Mucosa of descending colon (tissue), 3 donors: ENCODE data around the gene CACNA1H. TPM values are rescaled to one million over a fixed set of nuclear protein-coding genes. Genes with fewer than 3 reads are reported as not detected.

Experiments used
- ATAC-seq: fragments of 200-7000 bp; cut with Tn5 transposase; one replicate; pipeline ENCODE4 v1.9.1; 2020; ENCODE audit warnings: mild to moderate bottlenecking, moderate library complexity
- DNase-seq, 3 donors: peaks; one replicate each; pipeline ENCODE4 v3.0.0-alpha.2; 2020
- H3K36me3 ChIP-seq: fragments of 200-600 bp; one replicate; pipeline ENCODE4 v1.8.0; 2021; ENCODE audit warnings: low read depth, mild to moderate bottlenecking
- H3K4me1 ChIP-seq: fragments of 200-600 bp; one replicate; pipeline ENCODE4 v1.8.0; 2021; ENCODE audit warnings: low read depth, mild to moderate bottlenecking
- H3K4me3 ChIP-seq: fragments of 200-600 bp; one replicate; pipeline ENCODE4 v1.8.0; 2021; ENCODE audit warnings: mild to moderate bottlenecking
- H3K9me3 ChIP-seq: fragments of 200-600 bp; one replicate; pipeline ENCODE4 v1.8.0; 2021; ENCODE audit warnings: mild to moderate bottlenecking
- intact Hi-C, 2 donors: fragments of 100-400 bp; cut with DNase I in 1 of 2; cut with micrococcal nuclease in 1 of 2; formaldehyde crosslinking; loops; one replicate each; pipeline versions ENCODE4 v1.11.0 to v1.11.1; 2022; cut with DNase I, micrococcal nuclease
- total RNA-seq, 3 donors: library from RNA; stranded (reverse); fragmentation: NEBNext Ultra II Directional in 2 of 3; extraction: Animal tissue kit (Norgen Biotek cat#: 25700) in 2 of 3; gene quantifications; one replicate each; pipeline versions ENCODE4 v1.2.1 to v1.2.4, GENCODE V29; 2021 to 2023
- TF ChIP-seq, protein P1 (sequence below): fragments of 200-600 bp; IDR thresholded peaks from one replicate; pipeline ENCODE4 v1.8.0; 2022; ENCODE audit warnings: antibody characterized with exemption, mild to moderate bottlenecking
- donor health status: DM: no; HTN: no; CAD: no; lungs with moderate emphysema.
- donor health status: DM: no; HTN: no; CAD: no.
- donor health status: DM: no; HTN: yes; CAD: no.

Gene CACNA1H
- total RNA-seq, 3 donors from 2014 or later: 6.0 to 160 (median 9.5) TPM

GRCh38 chr16:1160773-1161348, 8.0 kb downstream of the CACNA1H start:
- H3K9me3 ChIP-seq: no peaks in the 10 kb centered on the region
- H3K4me3 ChIP-seq: no peak overlapping the region
- H3K4me1 ChIP-seq: no peaks in the 10 kb centered on the region
- TF ChIP-seq, protein P1, sequence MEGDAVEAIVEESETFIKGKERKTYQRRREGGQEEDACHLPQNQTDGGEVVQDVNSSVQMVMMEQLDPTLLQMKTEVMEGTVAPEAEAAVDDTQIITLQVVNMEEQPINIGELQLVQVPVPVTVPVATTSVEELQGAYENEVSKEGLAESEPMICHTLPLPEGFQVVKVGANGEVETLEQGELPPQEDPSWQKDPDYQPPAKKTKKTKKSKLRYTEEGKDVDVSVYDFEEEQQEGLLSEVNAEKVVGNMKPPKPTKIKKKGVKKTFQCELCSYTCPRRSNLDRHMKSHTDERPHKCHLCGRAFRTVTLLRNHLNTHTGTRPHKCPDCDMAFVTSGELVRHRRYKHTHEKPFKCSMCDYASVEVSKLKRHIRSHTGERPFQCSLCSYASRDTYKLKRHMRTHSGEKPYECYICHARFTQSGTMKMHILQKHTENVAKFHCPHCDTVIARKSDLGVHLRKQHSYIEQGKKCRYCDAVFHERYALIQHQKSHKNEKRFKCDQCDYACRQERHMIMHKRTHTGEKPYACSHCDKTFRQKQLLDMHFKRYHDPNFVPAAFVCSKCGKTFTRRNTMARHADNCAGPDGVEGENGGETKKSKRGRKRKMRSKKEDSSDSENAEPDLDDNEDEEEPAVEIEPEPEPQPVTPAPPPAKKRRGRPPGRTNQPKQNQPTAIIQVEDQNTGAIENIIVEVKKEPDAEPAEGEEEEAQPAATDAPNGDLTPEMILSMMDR: no peak
- ATAC-seq (no peak), DNase-seq (no peak)
- intact Hi-C loops: no loop called here
- H3K36me3 ChIP-seq: no peaks in the 10 kb centered on the region

- Histone ChIP-seq H3K36me3 (no peaks in the 10 kb centered on the region), H3K4me3 (no peak overlapping the region), H3K4me1 (no peaks in the 10 kb centered on the region), H3K9me3 (no peaks in the 10 kb centered on the region)
- intact Hi-C loops: no loop called here
- DNase-seq (no peak), ATAC-seq (no peak)
- TF ChIP-seq, protein P1: no peak
These were observed 10.0 kb downstream of the CACNA1H start for GRCh38 chr16:1162701-1163566.

GRCh38 chr16:1163567-1164055, 10.7 kb downstream of the CACNA1H start:
- H3K9me3 ChIP-seq: no peaks in the 10 kb centered on the region
- no peaks in the 10 kb centered on the region for H3K36me3 ChIP-seq
- intact Hi-C loops: no loop called here
- TF ChIP-seq, protein P1: no peak
- DNase-seq: no peak
- no peak for ATAC-seq
- H3K4me1 ChIP-seq: no peaks in the 10 kb centered on the region
- no peak overlapping the region for H3K4me3 ChIP-seq

DNA sequence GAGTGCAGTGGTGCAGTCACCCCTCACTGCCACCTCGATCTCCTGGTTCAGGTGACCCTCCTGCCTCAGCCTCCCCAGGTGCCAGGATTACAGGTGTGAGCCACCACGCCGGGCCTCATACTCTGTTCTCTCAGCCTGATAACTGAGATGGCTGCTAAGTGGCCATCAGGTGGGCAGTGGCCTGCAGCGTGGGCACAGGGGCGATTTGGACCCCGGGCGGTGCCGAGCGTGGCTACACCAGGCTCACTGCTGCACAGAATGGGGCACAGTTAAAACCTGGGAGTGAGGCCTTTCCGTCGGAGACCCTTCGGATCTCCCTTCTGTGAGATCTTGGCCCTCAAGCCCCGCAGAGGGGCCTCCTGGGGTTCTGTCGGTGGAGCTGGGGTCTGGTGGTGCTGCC, 11.5 kb downstream of the CACNA1H start:
- Histone ChIP-seq H3K4me1 (no peaks in the 10 kb centered on the region), H3K9me3 (no peaks in the 10 kb centered on the region), H3K4me3 (no peak overlapping the region), H3K36me3 (no peaks in the 10 kb centered on the region)
- DNase-seq (no peak), ATAC-seq (no peak)
- TF ChIP-seq, protein P1: no peak
- intact Hi-C loops: no loop called here

DNA sequence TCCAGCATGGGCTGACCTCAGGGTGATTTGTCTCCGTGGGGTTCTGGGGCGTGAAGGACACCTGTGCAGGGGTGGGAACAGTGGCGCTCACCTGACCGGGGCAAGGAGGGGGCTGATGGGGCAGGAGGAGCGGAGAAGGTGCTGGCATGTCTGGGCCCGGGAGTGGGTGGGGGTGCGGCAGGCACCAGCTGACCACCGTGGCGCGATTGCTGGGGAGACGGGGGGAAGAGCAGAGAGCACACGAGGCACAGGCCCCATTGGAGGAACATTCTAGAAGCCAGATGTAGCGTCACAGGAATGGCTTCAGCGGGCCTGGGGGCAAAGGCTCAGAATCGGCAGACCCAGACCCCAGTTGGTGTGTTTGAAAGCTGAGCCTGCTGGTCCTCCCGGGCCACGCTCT, 12.1 kb downstream of the CACNA1H start:
- intact Hi-C loops: no loop called here
- ATAC-seq: no peak
- H3K4me3 ChIP-seq: no peak overlapping the region
- TF ChIP-seq, protein P1: no peak
- no peaks in the 10 kb centered on the region for H3K36me3 ChIP-seq
- no peaks in the 10 kb centered on the region for H3K9me3 ChIP-seq
- DNase-seq: no peak
- H3K4me1 ChIP-seq: no peaks in the 10 kb centered on the region
